GM23338 (cell line): ENCODE results near the gene DET1. TPM values are rescaled to one million over a fixed set of nuclear protein-coding genes. Genes with fewer than 3 reads are reported as not detected.

ENCODE experiments used
- ATAC-seq: fragments of 200-7000 bp; cut with Tn5 transposase; 3 replicates; pipeline ENCODE4 v1.9.1; 2020
- DNase-seq: peaks from one replicate; pipeline ENCODE4 v3.0.0-alpha.2; 2015; ENCODE audit warnings: low spot score
- H2AFZ ChIP-seq: fragments of 200-600 bp; sonication (generic); 2 replicates; pipeline ENCODE4 v1.8.0; 2016; ENCODE audit warnings: antibody characterized with exemption, mild to moderate bottlenecking, moderate library complexity
- H3F3A ChIP-seq: fragments of 200-600 bp; sonication (generic); replicated peaks from 2 replicates; pipeline ENCODE4 v1.8.0; 2017; ENCODE audit warnings: antibody characterized with exemption, mixed run types, low read depth
- H3K27ac ChIP-seq: fragments of 200-600 bp; sonication (generic); 2 replicates; pipeline ENCODE4 v1.6.1; 2016; ENCODE audit warnings: low read depth
- H3K27me3 ChIP-seq: fragments of 200-600 bp; sonication (generic); 2 replicates; pipeline ENCODE4 v1.8.0; 2016; ENCODE audit warnings: mild to moderate bottlenecking, mixed run types, moderate library complexity; ENCODE audit not compliant: insufficient read depth
- H3K36me3 ChIP-seq: fragments of 200-600 bp; sonication (generic); 2 replicates; pipeline ENCODE4 v1.8.0; 2016; ENCODE audit warnings: mild to moderate bottlenecking; ENCODE audit not compliant: insufficient read depth
- H3K4me1 ChIP-seq: fragments of 200-600 bp; sonication (generic); 2 replicates; pipeline ENCODE4 v1.8.0; 2016; ENCODE audit warnings: mild to moderate bottlenecking, moderate library complexity; ENCODE audit not compliant: insufficient read depth
- H3K4me2 ChIP-seq: fragments of 200-600 bp; sonication (generic); 2 replicates; pipeline ENCODE4 v1.7.1; 2017; ENCODE audit warnings: mixed run types
- H3K4me3 ChIP-seq: fragments of 200-600 bp; sonication (generic); 2 replicates; pipeline ENCODE4 v1.6.1; 2016; ENCODE audit warnings: mixed run types
- H3K79me2 ChIP-seq: fragments of 200-600 bp; sonication (generic); replicated peaks from 2 replicates; pipeline ENCODE4 v1.8.0; 2017; ENCODE audit warnings: mild to moderate bottlenecking; ENCODE audit not compliant: insufficient read depth
- H3K9me2 ChIP-seq: fragments of 200-600 bp; sonication (generic); 2 replicates; pipeline ENCODE4 v1.8.0; 2017; ENCODE audit not compliant: insufficient read depth
- H4K20me1 ChIP-seq: fragments of 200-600 bp; sonication (generic); replicated peaks from 2 replicates; pipeline ENCODE4 v1.8.0; 2017; ENCODE audit warnings: mild to moderate bottlenecking; ENCODE audit not compliant: insufficient read depth
- H3K27ac Mint-ChIP-seq: 2 replicates; pipeline ENCODE4 v1.8.0; 2020; ENCODE audit warnings: inconsistent platforms, mild to moderate bottlenecking, moderate library complexity, mixed read lengths
- H3K27me3 Mint-ChIP-seq: 3 replicates; pipeline ENCODE4 v1.8.0; 2022; ENCODE audit warnings: low read depth, mild to moderate bottlenecking, moderate library complexity, mixed read lengths, inconsistent platforms; ENCODE audit not compliant: insufficient read depth, poor library complexity
- H3K36me3 Mint-ChIP-seq: 3 replicates; pipeline ENCODE4 v1.8.0; 2021; ENCODE audit warnings: low read depth, mild to moderate bottlenecking, inconsistent platforms, moderate library complexity, mixed read lengths
- H3K4me1 Mint-ChIP-seq: 3 replicates; pipeline ENCODE4 v1.8.0; 2020; ENCODE audit warnings: mild to moderate bottlenecking, inconsistent platforms, mixed read lengths
- H3K4me3 Mint-ChIP-seq: 3 replicates; pipeline ENCODE4 v1.8.0; 2021; ENCODE audit warnings: moderate library complexity, mild to moderate bottlenecking, inconsistent platforms, mixed read lengths
- H3K9me3 Mint-ChIP-seq: 3 replicates; pipeline ENCODE4 v1.8.0; 2020; ENCODE audit warnings: moderate library complexity, mild to moderate bottlenecking, inconsistent platforms, mixed read lengths
- CREB1 ChIP-seq: fragments of 250-450 bp; sonication (Bioruptor Pico); IDR thresholded peaks from 2 replicates; pipeline ENCODE4 v1.5.0; 2020; ENCODE audit warnings: low read depth, mild to moderate bottlenecking, moderate library complexity
- ETS1 ChIP-seq: IDR thresholded peaks from 2 replicates; pipeline ENCODE4 v1.6.1; 2016; ENCODE audit warnings: antibody characterized with exemption
- EZH2 ChIP-seq: fragments of 200-600 bp; sonication (generic); IDR thresholded peaks from one replicate; pipeline ENCODE4 v1.8.0; 2017; ENCODE audit warnings: antibody characterized with exemption, mild to moderate bottlenecking, low read depth; ENCODE audit not compliant: unreplicated experiment
- EZH2phosphoT487 ChIP-seq: fragments of 200-600 bp; sonication (generic); IDR thresholded peaks from one replicate; pipeline ENCODE4 v1.8.1; 2018; ENCODE audit warnings: antibody characterized with exemption; ENCODE audit not compliant: unreplicated experiment
- JUNB ChIP-seq: IDR thresholded peaks from one replicate; pipeline ENCODE4 v1.6.1; 2016; ENCODE audit warnings: antibody characterized with exemption; ENCODE audit not compliant: unreplicated experiment
- NANOG ChIP-seq: IDR thresholded peaks from 2 replicates; pipeline ENCODE4 v1.6.1; 2016; ENCODE audit warnings: antibody characterized with exemption, borderline replicate concordance
- POLR2AphosphoS5 ChIP-seq: IDR thresholded peaks from 2 replicates; pipeline ENCODE4 v1.6.1; 2016; ENCODE audit warnings: antibody characterized with exemption, low read depth
- STAT1 ChIP-seq: IDR thresholded peaks from one replicate; pipeline ENCODE4 v1.6.1; 2016; ENCODE audit warnings: antibody characterized with exemption; ENCODE audit not compliant: unreplicated experiment
- ZNF114 ChIP-seq: fragments of 250-450 bp; sonication (Bioruptor Pico); IDR thresholded peaks from 2 replicates; pipeline ENCODE4 v1.5.0; 2020; ENCODE audit warnings: mild to moderate bottlenecking, moderate library complexity
- ZNF462 ChIP-seq: fragments of 250-450 bp; sonication (Bioruptor Pico); IDR thresholded peaks from 2 replicates; pipeline ENCODE4 v1.5.0; 2020; ENCODE audit warnings: mild to moderate bottlenecking, moderate library complexity
- polyA plus RNA-seq: library from polyadenylated mRNA; unstranded; fragments of >200 nt; fragmentation: Nextera tagmentation; extraction: Ambion mirVana; gene quantifications from 2 replicates; pipeline ENCODE4 v1.2.1, GENCODE V29; 2016
- total RNA-seq: library from RNA; depleted of rRNA; stranded (reverse); fragments of >200 nt; shearing (Covaris generic); gene quantifications from 2 replicates; pipeline ENCODE4 v1.2.3, GENCODE V29; 2014
- TF ChIP-seq, protein P1 (sequence below): IDR thresholded peaks from one replicate; pipeline ENCODE4 v1.6.1; 2018; ENCODE audit warnings: antibody characterized with exemption; ENCODE audit not compliant: unreplicated experiment
- TF ChIP-seq, protein P2 (sequence below), 2 experiments: fragments of 200-600 bp in 1 of 2; sonication (generic) in 1 of 2; conservative IDR thresholded peaks; 2 replicates each; pipeline versions ENCODE4 v1.5.1 to v1.6.1; 2016 to 2017; ENCODE audit warnings: antibody characterized with exemption in 2 of 2, low read depth in 2 of 2, mild to moderate bottlenecking in 2 of 2, moderate library complexity in 1 of 2

DET1 gene
- total and polyA plus RNA-seq, 2 experiments from 2014 or later = 4.2 to 8.6 TPM

- TF ChIP-seq CREB1 (CRISPR knock-in tag) (no peak), NANOG (no peak)
Observed at GRCh38 chr15:88564741-88565140, 18.3 kb upstream of the DET1 start (continued).

GRCh38 chr15:88563638-88564037, 17.2 kb upstream of the DET1 start:
- Histone ChIP-seq H3K79me2 (no peaks in the 10 kb centered on the region), H2AFZ (no peak overlapping the region), H3K36me3 (no peaks in the 10 kb centered on the region), H3F3A (no peaks in the 10 kb centered on the region), H3K4me2 (no peak overlapping the region), H3K4me3 (no peak overlapping the region), H3K27ac (no peak overlapping the region), H3K9me2 (no peaks in the 10 kb centered on the region), H3K4me1 (no peaks in the 10 kb centered on the region), H3K27me3 (no peaks in the 10 kb centered on the region), H4K20me1 (no peaks in the 10 kb centered on the region)
- Mint-ChIP-seq H3K4me3 (no peak overlapping the region), H3K9me3 (peaks cover 42% of the 10 kb centered on the region), H3K36me3 (peaks cover 19% of the 10 kb centered on the region), H3K27me3 (peaks cover 7% of the 10 kb centered on the region), H3K27ac (no peak overlapping the region), H3K4me1 (no peaks in the 10 kb centered on the region)
- DNase-seq (no peak), ATAC-seq (no peak)
- no peak for TF ChIP-seq STAT1
- TF ChIP-seq EZH2phosphoT487 = no peak
- no peak for TF ChIP-seq ETS1
- TF ChIP-seq ZNF462 (CRISPR knock-in tag) = no peak
- TF ChIP-seq, protein P1, sequence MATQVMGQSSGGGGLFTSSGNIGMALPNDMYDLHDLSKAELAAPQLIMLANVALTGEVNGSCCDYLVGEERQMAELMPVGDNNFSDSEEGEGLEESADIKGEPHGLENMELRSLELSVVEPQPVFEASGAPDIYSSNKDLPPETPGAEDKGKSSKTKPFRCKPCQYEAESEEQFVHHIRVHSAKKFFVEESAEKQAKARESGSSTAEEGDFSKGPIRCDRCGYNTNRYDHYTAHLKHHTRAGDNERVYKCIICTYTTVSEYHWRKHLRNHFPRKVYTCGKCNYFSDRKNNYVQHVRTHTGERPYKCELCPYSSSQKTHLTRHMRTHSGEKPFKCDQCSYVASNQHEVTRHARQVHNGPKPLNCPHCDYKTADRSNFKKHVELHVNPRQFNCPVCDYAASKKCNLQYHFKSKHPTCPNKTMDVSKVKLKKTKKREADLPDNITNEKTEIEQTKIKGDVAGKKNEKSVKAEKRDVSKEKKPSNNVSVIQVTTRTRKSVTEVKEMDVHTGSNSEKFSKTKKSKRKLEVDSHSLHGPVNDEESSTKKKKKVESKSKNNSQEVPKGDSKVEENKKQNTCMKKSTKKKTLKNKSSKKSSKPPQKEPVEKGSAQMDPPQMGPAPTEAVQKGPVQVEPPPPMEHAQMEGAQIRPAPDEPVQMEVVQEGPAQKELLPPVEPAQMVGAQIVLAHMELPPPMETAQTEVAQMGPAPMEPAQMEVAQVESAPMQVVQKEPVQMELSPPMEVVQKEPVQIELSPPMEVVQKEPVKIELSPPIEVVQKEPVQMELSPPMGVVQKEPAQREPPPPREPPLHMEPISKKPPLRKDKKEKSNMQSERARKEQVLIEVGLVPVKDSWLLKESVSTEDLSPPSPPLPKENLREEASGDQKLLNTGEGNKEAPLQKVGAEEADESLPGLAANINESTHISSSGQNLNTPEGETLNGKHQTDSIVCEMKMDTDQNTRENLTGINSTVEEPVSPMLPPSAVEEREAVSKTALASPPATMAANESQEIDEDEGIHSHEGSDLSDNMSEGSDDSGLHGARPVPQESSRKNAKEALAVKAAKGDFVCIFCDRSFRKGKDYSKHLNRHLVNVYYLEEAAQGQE = no peak
- no peak for TF ChIP-seq ZNF114 (CRISPR knock-in tag)
- no peak for TF ChIP-seq POLR2AphosphoS5
- no peak for TF ChIP-seq EZH2
- TF ChIP-seq JUNB = no peak
- TF ChIP-seq, protein P2, sequence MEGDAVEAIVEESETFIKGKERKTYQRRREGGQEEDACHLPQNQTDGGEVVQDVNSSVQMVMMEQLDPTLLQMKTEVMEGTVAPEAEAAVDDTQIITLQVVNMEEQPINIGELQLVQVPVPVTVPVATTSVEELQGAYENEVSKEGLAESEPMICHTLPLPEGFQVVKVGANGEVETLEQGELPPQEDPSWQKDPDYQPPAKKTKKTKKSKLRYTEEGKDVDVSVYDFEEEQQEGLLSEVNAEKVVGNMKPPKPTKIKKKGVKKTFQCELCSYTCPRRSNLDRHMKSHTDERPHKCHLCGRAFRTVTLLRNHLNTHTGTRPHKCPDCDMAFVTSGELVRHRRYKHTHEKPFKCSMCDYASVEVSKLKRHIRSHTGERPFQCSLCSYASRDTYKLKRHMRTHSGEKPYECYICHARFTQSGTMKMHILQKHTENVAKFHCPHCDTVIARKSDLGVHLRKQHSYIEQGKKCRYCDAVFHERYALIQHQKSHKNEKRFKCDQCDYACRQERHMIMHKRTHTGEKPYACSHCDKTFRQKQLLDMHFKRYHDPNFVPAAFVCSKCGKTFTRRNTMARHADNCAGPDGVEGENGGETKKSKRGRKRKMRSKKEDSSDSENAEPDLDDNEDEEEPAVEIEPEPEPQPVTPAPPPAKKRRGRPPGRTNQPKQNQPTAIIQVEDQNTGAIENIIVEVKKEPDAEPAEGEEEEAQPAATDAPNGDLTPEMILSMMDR (conservative IDR thresholded peaks at IDR 0.05; ENCODE audit: low read depth in 2 of 2) = no peak
- TF ChIP-seq CREB1 (CRISPR knock-in tag) = no peak
- TF ChIP-seq NANOG = no peak
